Measurements from ENCODE around the gene PPL. TPM values are rescaled to one million over a fixed set of nuclear protein-coding genes. Genes with fewer than 3 reads are reported as not detected.

PPL gene
- total RNA-seq, 1 experiment from 2014 or later: 56.4 TPM

GRCh38 chr16:4850211-4850610 lies 86.7 kb downstream of the PPL start:
- no peak for TF ChIP-seq EZH2 (IDR thresholded peaks at IDR 0.05)
- TF ChIP-seq EGR1 (IDR thresholded peaks at IDR 0.05; ENCODE audit: low read depth): no peak
- TF ChIP-seq REST (IDR thresholded peaks at IDR 0.05; ENCODE audit: low read depth): no peak
- no peak for TF ChIP-seq SP1 (IDR thresholded peaks at IDR 0.05; ENCODE audit: low read depth)
- TF ChIP-seq POLR2A (IDR thresholded peaks at IDR 0.05; ENCODE audit: borderline replicate concordance, extremely low read depth, insufficient read depth, insufficient read length): no peak
- TF ChIP-seq EZH2phosphoT487 (IDR thresholded peaks at IDR 0.05; ENCODE audit: borderline replicate concordance): no peak
- no peak for TF ChIP-seq ELF1 (IDR thresholded peaks at IDR 0.05; ENCODE audit: borderline replicate concordance, low read depth)
- TF ChIP-seq SIN3A (IDR thresholded peaks at IDR 0.05; ENCODE audit: low read depth): no peak
- no peak for TF ChIP-seq YY1 (IDR thresholded peaks at IDR 0.05; ENCODE audit: extremely low read depth, insufficient replicate concordance, low read depth, low read length)
- TF ChIP-seq CTCF (IDR thresholded peaks at IDR 0.05 in 2 of 3, conservative IDR thresholded peaks at IDR 0.05 in 1 of 3; ENCODE audit: borderline replicate concordance in 1 of 3, insufficient read depth in 1 of 3, low read depth in 2 of 3, low read length in 2 of 3): no peak
- no peak for TF ChIP-seq SRF (IDR thresholded peaks at IDR 0.05; ENCODE audit: low read depth)
- TF ChIP-seq ZFX (IDR thresholded peaks at IDR 0.05): no peak
- TF ChIP-seq RAD21 (IDR thresholded peaks at IDR 0.05; ENCODE audit: low read depth): no peak
- TF ChIP-seq ZBTB33 (IDR thresholded peaks at IDR 0.05; ENCODE audit: extremely low read depth, insufficient replicate concordance, low read length): no peak
- TF ChIP-seq CBX3 (IDR thresholded peaks at IDR 0.05; ENCODE audit: low read depth): no peak
- no peak overlapping the region for H2AFZ ChIP-seq (ENCODE audit: low read depth, low read length, poor library complexity, severe bottlenecking)
- ChIA-PET RAD21 (ENCODE audit: low non-redundant PET in 1 of 2, low total read pairs in 2 of 2, uncharacterized antibody in 2 of 2, unreplicated experiment in 2 of 2) (no interaction called here), CTCF (no interaction called here), POLR2A (no interaction called here)
- peaks cover 81% of the 10 kb centered on the region for H3K79me2 ChIP-seq (ENCODE audit: insufficient read depth, low read length)
- H3K4me1 ChIP-seq (ENCODE audit: control insufficient read depth in 1 of 2, insufficient read depth in 2 of 2, low read length in 2 of 2): peaks cover 16 to 40% of the 10 kb centered on the region in 2 experiments
- H4K20me1 ChIP-seq (ENCODE audit: insufficient read depth): peaks cover 12% of the 10 kb centered on the region; the same call in 1 of the 2 replicates
- ATAC-seq (no peak), DNase-seq (ENCODE audit: low read depth, low spot score) (no peak)
- intact Hi-C loops (cut with micrococcal nuclease): no loop called here
- H3K27ac ChIP-seq (ENCODE audit: low read depth, low read length): no peak overlapping the region
- H3K9me3 ChIP-seq (ENCODE audit: control insufficient read depth in 1 of 2, insufficient read depth in 1 of 2, low read depth in 1 of 2, low read length in 2 of 2): no peaks in the 10 kb centered on the region
- H3K9me2 ChIP-seq (ENCODE audit: insufficient read depth): no peaks in the 10 kb centered on the region
- H3K4me2 ChIP-seq (ENCODE audit: low read length): no peak overlapping the region
- peaks cover 10 to 11% of the 10 kb centered on the region in 2 experiments; a peak in 3 of 4 replicates for H3K36me3 ChIP-seq (ENCODE audit: control insufficient read depth in 1 of 2, insufficient read depth in 2 of 2, low read length in 2 of 2)
- no peak overlapping the region for H3K4me3 ChIP-seq (replicated peaks in 1 of 2; ENCODE audit: low read depth in 1 of 2, low read length in 2 of 2)
- no TSS peak for BruUV-seq (replicated peaks)
- no peaks in the 10 kb centered on the region for H3K27me3 ChIP-seq (ENCODE audit: insufficient read depth, low read length)
- H3K9ac ChIP-seq (ENCODE audit: low read length): no peak overlapping the region
